Breast epithelium (tissue), 3 donors: ENCODE data around the gene TARBP1.

ENCODE experiments used
- POLR2A ChIP-seq: fragments of 450-650 bp; IDR thresholded peaks from one replicate; pipeline ENCODE4 v1.6.1; 2016; ENCODE audit warnings: antibody characterized with exemption, mild to moderate bottlenecking, moderate library complexity
- POLR2AphosphoS5 ChIP-seq, 3 donors: sonication (generic); formaldehyde crosslinking; IDR thresholded peaks; one replicate each; pipeline ENCODE4 v1.6.1; 2017; ENCODE audit warnings: antibody characterized with exemption in 3 of 3
- TF ChIP-seq, protein P1 (sequence below), 3 donors: fragments of 450-650 bp; IDR thresholded peaks; one replicate each; pipeline ENCODE4 v1.5.1; 2016 to 2017; ENCODE audit warnings: antibody characterized with exemption in 3 of 3, mild to moderate bottlenecking in 3 of 3, moderate library complexity in 3 of 3

GRCh38 chr1:234489007-234489697 lies 10.2 kb upstream of the TARBP1 start:
- TF ChIP-seq POLR2A = no peak
- no peak for TF ChIP-seq POLR2AphosphoS5 (IDR thresholded peaks at IDR 0.05)
- TF ChIP-seq, protein P1, sequence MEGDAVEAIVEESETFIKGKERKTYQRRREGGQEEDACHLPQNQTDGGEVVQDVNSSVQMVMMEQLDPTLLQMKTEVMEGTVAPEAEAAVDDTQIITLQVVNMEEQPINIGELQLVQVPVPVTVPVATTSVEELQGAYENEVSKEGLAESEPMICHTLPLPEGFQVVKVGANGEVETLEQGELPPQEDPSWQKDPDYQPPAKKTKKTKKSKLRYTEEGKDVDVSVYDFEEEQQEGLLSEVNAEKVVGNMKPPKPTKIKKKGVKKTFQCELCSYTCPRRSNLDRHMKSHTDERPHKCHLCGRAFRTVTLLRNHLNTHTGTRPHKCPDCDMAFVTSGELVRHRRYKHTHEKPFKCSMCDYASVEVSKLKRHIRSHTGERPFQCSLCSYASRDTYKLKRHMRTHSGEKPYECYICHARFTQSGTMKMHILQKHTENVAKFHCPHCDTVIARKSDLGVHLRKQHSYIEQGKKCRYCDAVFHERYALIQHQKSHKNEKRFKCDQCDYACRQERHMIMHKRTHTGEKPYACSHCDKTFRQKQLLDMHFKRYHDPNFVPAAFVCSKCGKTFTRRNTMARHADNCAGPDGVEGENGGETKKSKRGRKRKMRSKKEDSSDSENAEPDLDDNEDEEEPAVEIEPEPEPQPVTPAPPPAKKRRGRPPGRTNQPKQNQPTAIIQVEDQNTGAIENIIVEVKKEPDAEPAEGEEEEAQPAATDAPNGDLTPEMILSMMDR (IDR thresholded peaks at IDR 0.05) = no peak
